HepG2 (cell line): ENCODE measurements around the gene MRPL58. TPM values are rescaled to one million over a fixed set of nuclear protein-coding genes. Genes with fewer than 3 reads are reported as not detected.

Source experiments
- ATAD3A ChIP-seq: sonication (generic); formaldehyde crosslinking; IDR thresholded peaks from 2 replicates; pipeline ENCODE4 v1.4.0; 2020; ENCODE audit warnings: missing genetic modification reagents
- FOXK2 ChIP-seq: fragments of 450-650 bp; IDR thresholded peaks from 2 replicates; pipeline ENCODE4 v1.6.1; 2016
- GABPB1 ChIP-seq: IDR thresholded peaks from 2 replicates; pipeline ENCODE4 v1.6.1; 2016; ENCODE audit warnings: mild to moderate bottlenecking, missing genetic modification reagents, moderate library complexity, missing compliant biosample characterization
- GATA4 ChIP-seq: sonication (generic); IDR thresholded peaks from 2 replicates; pipeline ENCODE4 v1.6.1; 2016; ENCODE audit warnings: antibody characterized with exemption, low read depth, borderline replicate concordance
- HDAC6 ChIP-seq: fragments of 200-600 bp; sonication (generic); IDR thresholded peaks from 2 replicates; pipeline ENCODE4 v1.7.0; 2017; ENCODE audit warnings: mild to moderate bottlenecking, antibody characterized with exemption, low read length, low read depth
- JARID2 ChIP-seq: sonication (generic); formaldehyde crosslinking; IDR thresholded peaks from 2 replicates; pipeline ENCODE4 v1.8.1; 2023; ENCODE audit warnings: missing genetic modification reagents, inconsistent platforms; ENCODE audit not compliant: insufficient replicate concordance
- KDM3A ChIP-seq: IDR thresholded peaks from 2 replicates; pipeline ENCODE4 v1.6.1; 2018; ENCODE audit warnings: low read depth, missing compliant biosample characterization
- MIXL1 ChIP-seq: IDR thresholded peaks from 2 replicates; pipeline ENCODE4 v1.6.1; 2016
- MXI1 ChIP-seq: IDR thresholded peaks from 3 replicates; pipeline ENCODE4 v1.6.1; 2012; ENCODE audit warnings: low read depth, low read length, inconsistent platforms, borderline replicate concordance
- NFKBIZ ChIP-seq: IDR thresholded peaks from 2 replicates; pipeline ENCODE4 v1.6.1; 2018; ENCODE audit warnings: missing genetic modification reagents, missing compliant biosample characterization
- RAD51 ChIP-seq: fragments of 450-650 bp; IDR thresholded peaks from 2 replicates; pipeline ENCODE4 v1.6.1; 2016; ENCODE audit warnings: borderline replicate concordance
- SNAPC2 ChIP-seq: sonication (generic); formaldehyde crosslinking; IDR thresholded peaks from 2 replicates; pipeline ENCODE4 v1.8.1; 2022; ENCODE audit warnings: mild to moderate bottlenecking, missing genetic modification reagents
- TCF7L2 ChIP-seq: IDR thresholded peaks from 2 replicates; pipeline ENCODE4 v1.6.1; 2011; ENCODE audit warnings: mild to moderate bottlenecking, low read depth, low read length, moderate library complexity
- TOE1 ChIP-seq: sonication (generic); formaldehyde crosslinking; IDR thresholded peaks from 2 replicates; pipeline ENCODE4 v1.4.0; 2020; ENCODE audit warnings: mild to moderate bottlenecking, missing genetic modification reagents
- ZKSCAN1 ChIP-seq: fragments of 150-350 bp; IDR thresholded peaks from 2 replicates; pipeline ENCODE4 v1.6.1; 2014; ENCODE audit warnings: low read length
- ZNF329 ChIP-seq: sonication (generic); formaldehyde crosslinking; IDR thresholded peaks from 2 replicates; pipeline ENCODE4 v1.9.0; 2021; ENCODE audit warnings: low read depth, mild to moderate bottlenecking, missing genetic modification reagents
- ZNF34 ChIP-seq: sonication (generic); formaldehyde crosslinking; IDR thresholded peaks from 2 replicates; pipeline ENCODE4 v1.4.0; 2020; ENCODE audit warnings: mild to moderate bottlenecking, missing genetic modification reagents, borderline replicate concordance
- ZNF543 ChIP-seq: sonication (generic); formaldehyde crosslinking; IDR thresholded peaks from 2 replicates; pipeline ENCODE4 v1.4.0; 2020; ENCODE audit warnings: mild to moderate bottlenecking, missing genetic modification reagents
- ZNF562 ChIP-seq: sonication (generic); formaldehyde crosslinking; IDR thresholded peaks from 2 replicates; pipeline ENCODE4 v1.8.0; 2022; ENCODE audit warnings: missing genetic modification reagents, borderline replicate concordance
- ZNF720 ChIP-seq: sonication (generic); formaldehyde crosslinking; IDR thresholded peaks from 2 replicates; pipeline ENCODE4 v1.4.0; 2020; ENCODE audit warnings: missing genetic modification reagents
- ZNF784 ChIP-seq: sonication (generic); formaldehyde crosslinking; IDR thresholded peaks from 2 replicates; pipeline ENCODE4 v1.5.1; 2020; ENCODE audit warnings: missing genetic modification reagents, mild to moderate bottlenecking, borderline replicate concordance
- polyA plus RNA-seq, 8 experiments: library from polyadenylated mRNA; depleted of rRNA in 3 of 8; stranded (reverse) in 7 of 8; unstranded in 1 of 8; fragments of >200 nt; fragmentation: Illumina TruSeq in 4 of 8; extraction: Trizol in 4 of 8; gene quantifications; 2 replicates each; pipeline versions ENCODE4 v1.2.1 to v1.2.3, GENCODE V29; 2011 to 2016; ENCODE audit warnings: low read depth in 4 of 8, missing spikeins in 1 of 8, mixed read lengths in 1 of 8; ENCODE audit not compliant: insufficient read depth in 1 of 8
- total RNA-seq, 5 experiments: library from RNA; depleted of rRNA; stranded (reverse); fragments of >200 nt; fragmentation: Illumina TruSeq; extraction: Trizol; gene quantifications; 2 replicates each; pipeline ENCODE4 v1.2.3, GENCODE V29; 2016; ENCODE audit warnings: low read depth in 1 of 5
- TF ChIP-seq, protein P1 (sequence below): sonication (generic); formaldehyde crosslinking; IDR thresholded peaks from 2 replicates; pipeline ENCODE4 v1.4.0; 2020; ENCODE audit warnings: mild to moderate bottlenecking, missing genetic modification reagents
- TF ChIP-seq, protein P2 (sequence below): sonication (generic); formaldehyde crosslinking; IDR thresholded peaks from 2 replicates; pipeline ENCODE4 v1.8.0; 2022; ENCODE audit warnings: mild to moderate bottlenecking, missing genetic modification reagents, borderline replicate concordance

The MRPL58 gene
- total and polyA plus RNA-seq, 2 of the 13 experiments (the other 11 are each of a cell fraction or from before 2014, with no cell fraction given) = 44.9 to 68.9 TPM

GRCh38 chr17:75046407-75047289, 34.2 kb downstream of the MRPL58 start, which contains the start of the genes ATP5PD and KCTD2 (continued):
- TF ChIP-seq ZNF784 (CRISPR knock-in tag) (peak; percentile 59), MXI1 (peak; percentile 79; the same call in 2 of the 3 replicates), ZKSCAN1 (no peak; the same call in 1 of the 2 replicates), NFKBIZ (CRISPR knock-in tag) (0 out of 2 replicates have a peak, but pooled peaks have one; percentile 39), RAD51 (no peak), SNAPC2 (CRISPR knock-in tag) (0 out of 2 replicates have a peak, but pooled peaks have one; percentile 1), MIXL1 (CRISPR knock-in tag) (0 out of 2 replicates have a peak, but pooled peaks have one; percentile 34), ZNF720 (CRISPR knock-in tag) (no peak), ZNF329 (CRISPR knock-in tag) (no peak), GATA4 (peak; percentile 72; the same call in 1 of the 2 replicates), KDM3A (CRISPR knock-in tag) (peak; percentile 33; the same call in 1 of the 2 replicates), HDAC6 (no peak), ATAD3A (no peak), GABPB1 (peak; percentile 97), TOE1 (CRISPR knock-in tag) (no peak), FOXK2 (peak; percentile 72), ZNF34 (CRISPR knock-in tag) (peak; percentile 30; the same call in 1 of the 2 replicates), TCF7L2 (no peak), JARID2 (no peak), ZNF562 (CRISPR knock-in tag) (no peak), ZNF543 (peak; percentile 91; the same call in 1 of the 2 replicates)
- TF ChIP-seq, protein P1, sequence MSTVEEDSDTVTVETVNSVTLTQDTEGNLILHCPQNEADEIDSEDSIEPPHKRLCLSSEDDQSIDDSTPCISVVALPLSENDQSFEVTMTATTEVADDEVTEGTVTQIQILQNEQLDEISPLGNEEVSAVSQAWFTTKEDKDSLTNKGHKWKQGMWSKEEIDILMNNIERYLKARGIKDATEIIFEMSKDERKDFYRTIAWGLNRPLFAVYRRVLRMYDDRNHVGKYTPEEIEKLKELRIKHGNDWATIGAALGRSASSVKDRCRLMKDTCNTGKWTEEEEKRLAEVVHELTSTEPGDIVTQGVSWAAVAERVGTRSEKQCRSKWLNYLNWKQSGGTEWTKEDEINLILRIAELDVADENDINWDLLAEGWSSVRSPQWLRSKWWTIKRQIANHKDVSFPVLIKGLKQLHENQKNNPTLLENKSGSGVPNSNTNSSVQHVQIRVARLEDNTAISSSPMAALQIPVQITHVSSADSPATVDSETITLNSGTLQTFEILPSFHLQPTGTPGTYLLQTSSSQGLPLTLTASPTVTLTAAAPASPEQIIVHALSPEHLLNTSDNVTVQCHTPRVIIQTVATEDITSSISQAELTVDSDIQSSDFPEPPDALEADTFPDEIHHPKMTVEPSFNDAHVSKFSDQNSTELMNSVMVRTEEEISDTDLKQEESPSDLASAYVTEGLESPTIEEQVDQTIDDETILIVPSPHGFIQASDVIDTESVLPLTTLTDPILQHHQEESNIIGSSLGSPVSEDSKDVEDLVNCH (CRISPR knock-in tag) = no peak
- TF ChIP-seq, protein P2, sequence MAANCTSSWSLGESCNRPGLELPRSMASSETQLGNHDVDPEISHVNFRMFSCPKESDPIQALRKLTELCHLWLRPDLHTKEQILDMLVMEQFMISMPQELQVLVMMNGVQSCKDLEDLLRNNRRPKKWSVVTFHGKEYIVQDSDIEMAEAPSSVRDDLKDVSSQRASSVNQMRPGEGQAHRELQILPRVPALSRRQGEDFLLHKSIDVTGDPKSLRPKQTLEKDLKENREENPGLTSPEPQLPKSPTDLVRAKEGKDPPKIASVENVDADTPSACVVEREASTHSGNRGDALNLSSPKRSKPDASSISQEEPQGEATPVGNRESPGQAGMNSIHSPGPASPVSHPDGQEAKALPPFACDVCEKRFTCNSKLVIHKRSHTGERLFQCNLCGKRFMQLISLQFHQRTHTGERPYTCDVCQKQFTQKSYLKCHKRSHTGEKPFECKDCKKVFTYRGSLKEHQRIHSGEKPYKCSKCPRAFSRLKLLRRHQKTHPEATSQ (CRISPR knock-in tag) = 0 out of 2 replicates have a peak, but pooled peaks have one; percentile 47
